Measurements from ENCODE around the gene RASGEF1B.

RASGEF1B gene

GRCh38 chr4:81505004-81505598 is 33.4 kb upstream of the RASGEF1B start:
- H3K9me3 Mint-ChIP-seq = no peaks in the 10 kb centered on the region
- H3K4me1 Mint-ChIP-seq = peaks cover 72% of the 10 kb centered on the region
- ATAC-seq = peak; percentile 75
- peak overlapping the region; percentile 78 for H3K27ac Mint-ChIP-seq
- H3K27me3 Mint-ChIP-seq = no peaks in the 10 kb centered on the region
- H3K36me3 Mint-ChIP-seq = no peaks in the 10 kb centered on the region
- H3K4me3 Mint-ChIP-seq = peak overlapping the region; percentile 32

GRCh38 chr4:81504112-81505003 is 32.7 kb upstream of the RASGEF1B start:
- H3K27ac Mint-ChIP-seq = peak overlapping the region; percentile 78
- peak; percentile 1 for ATAC-seq
- H3K4me3 Mint-ChIP-seq = no peak overlapping the region
- H3K36me3 Mint-ChIP-seq = no peaks in the 10 kb centered on the region
- no peaks in the 10 kb centered on the region for H3K27me3 Mint-ChIP-seq
- H3K4me1 Mint-ChIP-seq = peaks cover 77% of the 10 kb centered on the region
- H3K9me3 Mint-ChIP-seq = no peaks in the 10 kb centered on the region

- H3K27me3 Mint-ChIP-seq = no peaks in the 10 kb centered on the region
- no peak for ATAC-seq
- H3K4me1 Mint-ChIP-seq = peaks cover 71% of the 10 kb centered on the region
- no peak overlapping the region for H3K4me3 Mint-ChIP-seq
- no peaks in the 10 kb centered on the region for H3K36me3 Mint-ChIP-seq
- H3K27ac Mint-ChIP-seq = peak overlapping the region; percentile 78
- no peaks in the 10 kb centered on the region for H3K9me3 Mint-ChIP-seq
Observed at GRCh38 chr4:81503586-81503985, 31.9 kb upstream of the RASGEF1B start.

- peaks cover 61% of the 10 kb centered on the region for H3K4me1 Mint-ChIP-seq
- H3K27me3 Mint-ChIP-seq = no peaks in the 10 kb centered on the region
- peak overlapping the region; percentile 0 for H3K27ac Mint-ChIP-seq
- H3K9me3 Mint-ChIP-seq = no peaks in the 10 kb centered on the region
- H3K36me3 Mint-ChIP-seq = no peaks in the 10 kb centered on the region
- peak; percentile 10 for ATAC-seq
- no peak overlapping the region for H3K4me3 Mint-ChIP-seq
Observed at GRCh38 chr4:81502564-81502963, 30.9 kb upstream of the RASGEF1B start.

GRCh38 chr4:81499840-81500239 is 28.1 kb upstream of the RASGEF1B start:
- Mint-ChIP-seq H3K4me1 (peaks cover 44% of the 10 kb centered on the region), H3K36me3 (no peaks in the 10 kb centered on the region), H3K9me3 (no peaks in the 10 kb centered on the region), H3K4me3 (no peak overlapping the region), H3K27ac (peak overlapping the region; percentile 9), H3K27me3 (no peaks in the 10 kb centered on the region)
- no peak for ATAC-seq

- no peak for ATAC-seq
- Mint-ChIP-seq H3K36me3 (no peaks in the 10 kb centered on the region), H3K27me3 (no peaks in the 10 kb centered on the region), H3K9me3 (no peaks in the 10 kb centered on the region), H3K4me1 (peaks cover 43% of the 10 kb centered on the region), H3K27ac (no peak overlapping the region), H3K4me3 (no peak overlapping the region)
Observed at GRCh38 chr4:81498551-81499099, 26.9 kb upstream of the RASGEF1B start.

GRCh38 chr4:81498046-81498445 is 26.3 kb upstream of the RASGEF1B start:
- Mint-ChIP-seq H3K36me3 (no peaks in the 10 kb centered on the region), H3K4me1 (peaks cover 46% of the 10 kb centered on the region), H3K27ac (no peak overlapping the region), H3K9me3 (no peaks in the 10 kb centered on the region), H3K27me3 (no peaks in the 10 kb centered on the region), H3K4me3 (no peak overlapping the region)
- ATAC-seq = no peak

- Mint-ChIP-seq H3K27me3 (no peaks in the 10 kb centered on the region), H3K4me1 (peaks cover 54% of the 10 kb centered on the region), H3K36me3 (peaks cover 5% of the 10 kb centered on the region), H3K4me3 (no peak overlapping the region), H3K9me3 (peaks cover 4% of the 10 kb centered on the region), H3K27ac (peak overlapping the region; percentile 21)
- no peak for ATAC-seq
Observed at GRCh38 chr4:81495345-81495744, 23.6 kb upstream of the RASGEF1B start.

- peak; percentile 76 for ATAC-seq
- peak overlapping the region; percentile 23 for H3K4me3 Mint-ChIP-seq
- peaks cover 5% of the 10 kb centered on the region for H3K36me3 Mint-ChIP-seq
- peaks cover 4% of the 10 kb centered on the region for H3K9me3 Mint-ChIP-seq
- peak overlapping the region; percentile 64 for H3K27ac Mint-ChIP-seq
- H3K4me1 Mint-ChIP-seq = peaks cover 53% of the 10 kb centered on the region
- H3K27me3 Mint-ChIP-seq = no peaks in the 10 kb centered on the region
Observed at GRCh38 chr4:81494031-81494431, 22.3 kb upstream of the RASGEF1B start.

- no peak for ATAC-seq
- Mint-ChIP-seq H3K27me3 (no peaks in the 10 kb centered on the region), H3K4me3 (no peak overlapping the region), H3K9me3 (peaks cover 7% of the 10 kb centered on the region), H3K4me1 (peaks cover 59% of the 10 kb centered on the region), H3K27ac (peak overlapping the region; percentile 75), H3K36me3 (peaks cover 5% of the 10 kb centered on the region)
Observed at GRCh38 chr4:81492606-81493230, 21.0 kb upstream of the RASGEF1B start.

- peak; percentile 89 for ATAC-seq
- Mint-ChIP-seq H3K4me3 (peak overlapping the region; percentile 1), H3K27me3 (no peaks in the 10 kb centered on the region), H3K9me3 (peaks cover 7% of the 10 kb centered on the region), H3K4me1 (peaks cover 59% of the 10 kb centered on the region), H3K36me3 (peaks cover 5% of the 10 kb centered on the region), H3K27ac (peak overlapping the region; percentile 75)
Observed at GRCh38 chr4:81491943-81492342, 20.2 kb upstream of the RASGEF1B start.

GRCh38 chr4:81490403-81491160 is 18.9 kb upstream of the RASGEF1B start:
- no peaks in the 10 kb centered on the region for H3K27me3 Mint-ChIP-seq
- H3K4me1 Mint-ChIP-seq = peaks cover 57% of the 10 kb centered on the region
- no peak for ATAC-seq
- H3K9me3 Mint-ChIP-seq = peaks cover 7% of the 10 kb centered on the region
- peaks cover 5% of the 10 kb centered on the region for H3K36me3 Mint-ChIP-seq
- H3K27ac Mint-ChIP-seq = peak overlapping the region; percentile 75
- no peak overlapping the region for H3K4me3 Mint-ChIP-seq

- no peaks in the 10 kb centered on the region for H3K27me3 Mint-ChIP-seq
- no peak overlapping the region for H3K27ac Mint-ChIP-seq
- no peaks in the 10 kb centered on the region for H3K36me3 Mint-ChIP-seq
- ATAC-seq = no peak
- H3K4me1 Mint-ChIP-seq = peaks cover 30% of the 10 kb centered on the region
- no peak overlapping the region for H3K4me3 Mint-ChIP-seq
- peaks cover 3% of the 10 kb centered on the region for H3K9me3 Mint-ChIP-seq
Observed at GRCh38 chr4:81486502-81486901, 14.8 kb upstream of the RASGEF1B start.

GRCh38 chr4:81485310-81485980 is 13.7 kb upstream of the RASGEF1B start:
- Mint-ChIP-seq H3K36me3 (no peaks in the 10 kb centered on the region), H3K27ac (no peak overlapping the region), H3K4me3 (no peak overlapping the region), H3K27me3 (no peaks in the 10 kb centered on the region), H3K4me1 (peaks cover 20% of the 10 kb centered on the region), H3K9me3 (peaks cover 3% of the 10 kb centered on the region)
- ATAC-seq = no peak

All from stimulated activated memory B cell treated with anti-CD40 and anti-IgM and Interleukin-4, amounts not matched to agents 10 μg/mL and 1 μg/mL and 100 μg/mL, for 72 hours (primary cell).